HG02885 (cell line): ENCODE data around the gene PEAK1.

Source experiments
- ATAC-seq: cut with Tn5 transposase; IDR thresholded peaks from one replicate; pipeline ENCODE4 v1.9.1; 2021; ENCODE audit warnings: mild to moderate bottlenecking; ENCODE audit not compliant: unreplicated experiment, poor library complexity

Gene PEAK1

DNA sequence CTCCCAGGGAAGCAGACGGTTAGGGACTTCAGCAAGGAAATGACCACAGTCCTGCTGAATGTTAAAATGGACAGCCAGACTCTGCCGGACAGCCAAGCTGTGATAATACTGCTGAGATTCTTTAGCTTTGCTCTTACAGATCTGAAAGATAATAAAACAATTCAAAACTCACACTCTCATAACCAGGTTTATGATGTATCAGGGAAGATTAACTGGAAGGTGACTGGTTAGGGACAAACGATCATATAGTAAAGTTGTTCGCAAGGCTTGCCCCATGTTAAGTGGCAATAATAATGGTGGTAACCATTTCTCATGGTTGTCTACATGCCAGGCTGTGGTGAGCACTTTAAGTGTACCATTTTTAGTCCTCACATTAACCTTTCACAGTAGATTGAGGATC lies 304.7 kb downstream of the PEAK1 start:
- ATAC-seq: no peak

DNA sequence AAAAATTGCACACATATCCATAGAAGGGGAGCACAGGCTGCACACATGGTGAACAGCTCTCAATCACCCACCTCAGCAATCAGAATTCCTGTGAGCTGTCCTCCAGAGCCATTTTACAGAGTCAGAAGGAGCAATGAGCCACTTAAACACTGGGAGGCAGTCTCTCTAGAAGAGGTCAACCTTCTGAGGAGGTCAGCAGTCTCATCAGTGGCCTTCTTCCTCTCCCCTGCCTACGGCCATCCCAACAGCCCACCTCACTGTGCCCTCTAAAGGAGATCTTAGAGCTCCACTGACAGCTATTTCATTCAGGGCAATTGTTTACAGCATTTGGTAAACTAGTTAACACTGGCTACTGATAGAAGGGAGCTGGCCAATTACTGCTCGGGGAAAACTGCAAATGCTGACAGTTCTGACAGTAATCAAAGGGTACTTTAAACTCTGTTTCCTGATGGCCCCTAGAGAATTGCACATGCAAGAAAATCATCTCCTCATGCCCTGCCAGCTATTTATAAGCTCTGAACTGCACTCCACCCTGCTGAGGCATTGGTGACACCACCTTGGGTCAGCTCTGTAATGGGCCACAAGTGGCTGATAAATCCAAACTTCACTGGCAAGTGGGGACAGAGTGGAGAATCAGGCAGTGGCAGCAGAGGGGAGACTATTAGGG lies 306.9 kb downstream of the PEAK1 start:
- no peak for ATAC-seq

DNA sequence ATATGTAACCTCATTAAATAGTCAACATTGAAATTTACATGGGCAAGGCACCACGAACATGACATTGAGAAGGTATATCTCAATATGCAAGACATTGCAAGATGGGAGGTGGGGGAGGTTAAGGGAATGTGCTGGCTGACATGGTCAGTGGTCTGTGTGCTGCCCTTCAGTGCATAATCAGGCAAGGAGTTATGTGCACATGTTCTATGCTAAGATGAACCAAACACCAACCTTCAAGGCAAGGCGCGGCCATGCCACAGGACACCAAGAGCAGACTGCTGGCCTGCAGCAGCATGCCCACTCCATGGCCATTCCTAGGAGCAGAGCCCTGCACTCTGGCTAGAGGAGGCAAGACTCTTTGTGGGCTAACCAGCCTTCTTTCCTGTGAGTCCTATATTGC lies 308.1 kb downstream of the PEAK1 start:
- no peak for ATAC-seq

DNA sequence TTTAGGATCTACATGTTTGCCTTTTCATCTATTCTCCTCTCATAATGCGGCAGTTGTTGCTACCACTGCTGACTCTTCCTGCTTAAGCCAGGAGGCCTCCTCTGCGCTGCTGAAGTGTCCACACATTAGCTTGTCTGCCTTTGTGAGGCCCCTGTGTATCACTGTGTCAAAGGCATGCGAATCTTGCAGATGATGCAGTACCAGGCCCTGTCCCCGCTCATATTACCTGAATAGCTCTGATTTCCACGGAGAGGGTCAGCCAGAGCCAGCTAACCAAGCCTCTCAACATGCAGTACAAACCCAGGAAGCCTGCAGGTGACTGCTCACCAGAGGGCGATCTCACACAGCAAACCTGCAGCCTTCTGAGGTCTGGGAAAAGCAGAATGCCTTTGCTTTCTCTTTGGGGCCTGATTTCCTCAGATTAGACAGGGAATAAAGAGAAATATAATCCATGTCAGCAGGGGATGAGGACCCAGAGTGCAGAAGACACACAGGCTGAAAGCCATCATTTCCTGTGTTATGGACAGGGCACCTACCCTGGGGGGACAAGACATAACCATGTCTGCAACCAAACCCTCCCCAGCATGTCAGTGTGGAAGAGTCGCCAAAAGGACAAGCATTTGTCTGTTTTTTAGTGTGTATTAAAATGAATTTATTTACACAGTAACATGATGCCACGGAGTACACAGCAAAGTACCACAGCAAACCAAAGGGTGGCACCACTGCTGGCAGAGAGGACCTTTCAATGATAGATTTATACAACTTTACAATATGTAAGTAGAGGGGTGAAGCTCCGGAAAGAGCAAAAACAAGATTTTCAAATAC lies 312.2 kb downstream of the PEAK1 start:
- no peak for ATAC-seq

DNA sequence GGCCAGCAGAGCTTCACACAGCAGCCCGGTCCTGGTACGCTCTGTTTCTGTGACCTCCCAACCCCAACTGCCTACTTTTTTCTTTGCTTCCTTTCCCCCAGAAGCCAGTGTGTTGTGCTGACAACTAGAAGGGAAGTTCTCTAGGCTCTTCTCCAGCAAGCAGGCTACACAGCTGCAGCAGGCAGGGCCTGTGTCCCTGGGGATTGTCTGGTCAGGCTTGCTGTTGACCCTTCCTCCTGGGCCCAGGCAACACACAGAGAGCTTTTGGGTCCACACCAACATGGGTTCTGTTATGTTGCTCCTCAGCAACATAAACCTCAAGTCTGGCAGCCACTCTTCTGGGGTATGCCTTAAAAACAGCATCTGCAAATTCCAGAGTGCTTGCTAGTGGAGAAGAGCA lies 312.8 kb downstream of the PEAK1 start:
- no peak for ATAC-seq

DNA sequence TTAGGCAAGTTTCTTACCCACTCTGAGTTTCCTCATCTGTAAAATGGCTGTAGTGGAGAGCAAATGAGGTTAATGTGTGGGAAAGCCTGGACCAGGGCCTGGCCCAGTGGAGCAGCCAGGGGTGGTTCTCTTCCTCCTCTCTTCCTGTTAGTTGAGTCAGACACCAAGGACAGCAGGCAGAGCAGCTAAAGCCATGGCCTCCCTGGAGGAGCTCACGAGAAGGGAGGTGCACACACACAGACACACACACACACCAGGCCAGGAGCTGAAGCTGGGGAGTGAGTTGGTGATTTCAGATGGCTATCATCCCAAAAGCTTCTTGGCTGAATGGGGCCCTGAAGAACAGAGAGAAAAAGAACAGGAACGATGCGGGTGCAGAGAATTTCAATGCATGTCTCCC lies 315.7 kb downstream of the PEAK1 start:
- ATAC-seq: no peak

DNA sequence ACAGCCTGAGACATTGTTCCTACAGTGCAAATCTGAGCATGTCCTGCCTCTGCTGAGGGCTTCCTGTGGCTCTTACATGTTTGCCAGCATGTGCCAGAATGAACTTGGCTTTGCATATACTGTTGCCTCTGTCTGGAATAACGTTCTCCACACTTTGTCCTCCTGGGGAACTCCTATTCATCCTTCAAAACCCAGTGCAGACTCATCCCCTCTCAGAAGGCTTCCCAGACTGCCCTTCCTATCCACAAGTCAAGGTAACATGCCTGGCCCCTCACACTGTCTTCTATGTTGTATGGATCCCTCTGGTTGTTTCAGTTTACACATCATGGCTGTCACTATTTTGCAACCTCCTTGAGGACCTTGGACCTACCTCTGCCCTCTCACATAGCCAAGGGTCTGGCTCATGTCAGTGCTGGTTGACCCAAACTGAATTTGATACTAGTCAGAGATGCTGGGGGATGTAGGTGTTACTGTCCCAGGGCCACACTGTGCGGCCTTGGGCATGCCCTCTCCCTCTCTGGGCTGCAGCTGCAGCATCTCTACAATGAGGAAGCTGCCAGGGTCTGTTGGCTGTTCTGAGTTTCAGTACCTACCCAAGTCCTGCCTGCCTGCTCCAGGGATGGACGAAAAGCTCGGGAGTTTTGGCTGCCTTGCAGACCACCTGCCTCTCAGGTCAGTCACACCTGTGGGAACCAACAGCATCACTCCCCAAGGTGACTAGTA lies 320.0 kb downstream of the PEAK1 start:
- no peak for ATAC-seq

DNA sequence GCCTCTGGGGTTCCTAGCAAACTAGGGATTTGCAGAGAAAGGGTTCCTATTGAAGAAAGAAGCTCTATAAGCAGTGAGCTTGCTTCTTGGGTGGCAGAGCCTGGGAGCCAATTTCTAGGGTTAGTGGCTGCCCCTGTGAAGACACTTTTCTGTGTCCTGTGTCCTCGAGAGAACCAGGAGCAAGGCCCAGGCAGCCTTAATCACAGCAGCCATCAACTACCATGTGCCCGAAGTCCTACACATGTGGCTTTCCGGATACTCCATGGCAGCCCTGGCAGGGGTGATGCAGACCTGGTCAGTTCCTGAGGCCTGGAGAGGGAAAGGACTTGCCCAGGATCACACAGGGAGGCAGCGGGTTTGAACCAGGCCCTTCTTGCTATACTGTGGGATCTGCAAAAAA lies 321.3 kb downstream of the PEAK1 start:
- no peak for ATAC-seq

DNA sequence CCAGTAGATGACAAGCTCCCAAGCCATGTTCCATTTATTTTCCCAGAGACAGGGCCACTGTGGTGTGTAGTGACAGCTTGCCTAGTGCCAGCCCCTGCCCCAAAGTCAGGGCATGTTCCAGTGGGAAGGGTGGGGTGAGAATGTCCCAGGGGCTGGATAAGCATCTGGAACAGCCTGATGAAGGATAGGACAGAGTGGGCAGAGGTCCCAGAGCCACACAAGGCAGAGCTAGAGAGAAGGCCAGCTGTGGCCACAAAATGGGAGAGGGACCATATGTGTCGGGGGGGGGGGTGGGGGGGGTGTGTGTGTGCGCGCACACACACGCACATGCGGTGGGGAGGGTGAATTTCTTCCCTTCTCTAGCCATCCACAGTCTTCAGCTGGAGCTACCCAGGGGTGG lies 322.0 kb downstream of the PEAK1 start:
- ATAC-seq: no peak

DNA sequence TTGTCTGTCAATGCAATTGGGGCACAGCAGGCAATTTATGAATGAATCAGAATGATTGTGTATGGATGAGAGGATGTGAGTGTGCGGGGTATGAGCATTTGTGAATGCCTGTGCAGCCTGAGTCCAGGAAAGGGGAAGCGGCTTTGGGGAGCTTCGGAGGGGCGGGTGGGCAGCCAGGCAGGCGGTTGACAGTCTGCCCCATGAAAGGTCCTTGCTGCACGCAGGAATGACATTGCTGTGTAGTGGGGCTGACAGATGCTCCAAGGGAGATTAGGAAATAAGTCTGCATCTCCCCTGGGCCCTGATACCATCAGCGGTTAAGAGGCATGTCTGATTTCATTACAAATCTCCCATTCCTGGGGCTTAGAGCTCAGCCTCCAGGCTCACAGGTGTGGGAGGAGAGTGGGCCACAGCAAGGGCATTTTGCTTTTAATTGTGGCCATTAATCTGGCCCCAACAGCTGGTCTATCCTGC lies 322.6 kb downstream of the PEAK1 start:
- ATAC-seq: no peak

DNA sequence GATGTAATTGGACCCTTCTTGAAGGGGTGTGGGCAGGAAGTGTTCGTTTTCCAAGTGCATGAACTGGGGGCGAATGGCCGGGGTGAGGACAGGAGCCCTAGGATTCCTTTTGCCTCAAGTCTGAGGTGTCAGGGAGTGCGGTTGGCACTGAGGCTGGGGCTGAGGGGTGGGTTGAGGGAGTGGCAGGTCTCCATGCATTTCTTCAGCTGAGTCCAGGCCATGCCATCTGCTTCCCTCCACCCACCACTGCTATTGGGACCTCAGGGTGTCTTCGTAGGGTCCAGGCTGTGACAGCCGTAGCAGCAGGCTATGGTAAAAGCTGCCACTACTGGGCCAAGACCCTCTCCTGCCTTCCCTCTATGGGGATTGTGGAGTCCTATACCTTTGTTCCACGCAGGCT lies 323.4 kb downstream of the PEAK1 start:
- ATAC-seq: no peak

DNA sequence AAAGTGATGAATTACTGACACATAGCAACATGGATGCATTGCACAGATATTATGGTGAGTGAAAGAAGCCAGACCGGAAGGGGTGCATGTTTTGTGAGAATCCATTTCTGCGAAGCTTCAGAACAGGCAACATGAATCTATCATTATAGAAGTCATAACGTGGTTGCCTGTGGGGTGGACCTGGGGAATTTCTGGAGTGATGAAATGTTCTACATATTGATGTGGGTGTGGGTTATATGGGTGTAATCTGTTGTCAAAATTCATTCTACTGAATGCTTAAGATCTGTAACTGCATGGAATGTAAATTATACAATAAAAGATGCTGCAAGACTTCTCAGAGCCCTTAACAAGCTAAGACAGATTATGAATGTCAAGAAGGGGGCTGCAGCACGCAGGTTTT lies 323.8 kb downstream of the PEAK1 start:
- no peak for ATAC-seq

DNA sequence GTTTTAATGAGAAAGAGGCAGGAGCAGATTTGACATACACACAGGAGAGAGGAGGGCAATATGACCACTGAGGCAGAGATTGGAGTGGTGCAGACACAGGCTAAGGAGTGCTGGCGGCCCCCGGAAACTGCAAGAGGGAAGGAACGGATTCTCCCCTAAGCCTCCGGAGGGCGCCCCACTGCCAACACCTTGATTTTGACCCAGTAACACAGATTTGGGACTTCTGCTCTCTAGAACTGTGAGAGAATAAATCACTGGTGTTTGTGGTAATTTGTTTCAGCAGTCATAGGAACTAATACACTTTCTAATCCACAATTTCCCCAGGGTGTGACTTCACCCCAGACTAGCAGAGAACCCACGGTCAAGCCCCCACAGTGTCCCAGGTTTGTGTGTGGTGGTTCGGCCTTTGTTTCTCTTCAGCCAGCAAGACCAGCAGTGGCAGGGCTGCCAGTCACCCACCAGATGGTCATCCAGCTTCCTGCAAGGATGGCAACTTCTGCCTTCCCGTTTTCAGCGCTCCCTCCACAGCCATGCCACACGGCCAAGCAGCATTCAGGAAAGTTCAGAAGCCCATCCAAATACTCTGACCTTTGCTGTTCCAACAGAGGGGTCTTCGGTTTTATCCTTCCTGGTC lies 325.4 kb downstream of the PEAK1 start:
- no peak for ATAC-seq

DNA sequence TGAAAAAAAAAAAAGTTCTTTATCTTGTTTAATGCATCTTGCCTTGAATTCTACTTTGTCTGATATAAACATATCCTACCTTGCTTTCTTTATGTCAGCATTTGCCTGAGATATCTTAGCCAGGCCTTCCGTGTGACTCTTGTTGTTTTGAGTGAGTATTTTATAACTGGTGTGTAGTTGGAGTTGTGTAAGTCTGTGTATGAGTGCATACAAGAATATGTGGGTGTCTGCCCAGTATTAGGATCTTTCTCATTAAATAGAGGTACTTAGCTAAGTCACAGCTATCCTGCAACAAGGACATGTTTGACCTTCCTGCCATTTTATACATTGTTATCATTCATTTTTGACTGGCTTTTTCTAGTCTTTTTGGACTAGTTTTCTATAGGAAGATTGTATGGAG lies 326.5 kb downstream of the PEAK1 start:
- no peak for ATAC-seq

DNA sequence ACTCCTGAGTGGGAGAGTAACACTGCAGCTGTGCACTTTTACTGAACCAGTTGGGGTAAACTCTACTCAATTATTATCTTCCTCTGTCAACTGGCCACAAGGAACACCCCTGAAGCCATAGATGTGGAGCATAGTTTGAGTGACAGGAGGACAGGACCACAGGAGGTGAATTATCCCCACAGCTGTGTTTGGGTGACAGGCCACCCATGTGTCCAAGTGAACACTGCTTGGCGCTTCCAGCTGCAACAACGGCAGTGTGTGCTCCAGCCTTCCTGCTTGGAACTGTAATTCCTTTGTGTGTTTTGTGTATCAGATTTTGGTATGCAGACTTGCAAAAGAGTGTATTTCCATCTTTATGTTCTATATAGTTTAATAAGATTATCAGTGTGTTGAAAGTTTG lies 328.8 kb downstream of the PEAK1 start:
- no peak for ATAC-seq

DNA sequence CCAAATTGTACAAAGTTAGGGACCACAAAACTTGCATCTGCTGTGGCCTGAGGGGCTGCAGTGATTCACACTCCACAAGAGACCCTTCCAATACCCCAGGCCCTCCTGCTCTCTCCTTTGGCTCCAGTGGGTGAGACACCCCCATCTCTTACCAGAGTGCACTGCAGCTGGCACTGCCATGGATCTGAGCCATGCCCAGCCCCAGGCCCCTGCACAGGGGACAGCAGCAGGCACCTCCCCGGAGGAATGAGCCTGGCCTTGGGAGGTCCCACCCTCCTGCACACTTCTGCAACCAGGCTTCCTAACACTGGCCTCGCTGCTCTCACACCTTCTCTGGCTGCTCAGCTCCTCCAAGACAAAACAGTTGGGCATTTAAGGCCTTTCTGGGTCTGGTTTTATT lies 332.7 kb downstream of the PEAK1 start:
- no peak for ATAC-seq

DNA sequence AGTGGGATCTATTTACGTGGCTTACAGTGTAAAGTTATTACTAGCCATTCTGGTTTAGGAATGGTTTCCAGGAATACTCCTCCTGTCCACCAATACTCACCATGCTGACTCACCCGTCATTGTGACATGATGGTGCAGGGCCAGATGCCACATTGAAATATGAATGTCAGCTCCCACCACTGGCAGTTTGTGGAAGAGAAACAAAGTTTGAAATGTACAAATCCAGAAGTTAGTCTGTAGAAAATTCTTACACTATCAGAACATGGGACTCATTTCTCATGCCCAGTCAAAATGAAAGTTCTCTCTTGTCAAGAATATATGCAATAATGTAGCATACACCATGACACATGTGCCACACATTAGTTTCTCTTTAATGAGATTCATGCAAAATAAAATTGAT lies 334.6 kb downstream of the PEAK1 start:
- no peak for ATAC-seq

DNA sequence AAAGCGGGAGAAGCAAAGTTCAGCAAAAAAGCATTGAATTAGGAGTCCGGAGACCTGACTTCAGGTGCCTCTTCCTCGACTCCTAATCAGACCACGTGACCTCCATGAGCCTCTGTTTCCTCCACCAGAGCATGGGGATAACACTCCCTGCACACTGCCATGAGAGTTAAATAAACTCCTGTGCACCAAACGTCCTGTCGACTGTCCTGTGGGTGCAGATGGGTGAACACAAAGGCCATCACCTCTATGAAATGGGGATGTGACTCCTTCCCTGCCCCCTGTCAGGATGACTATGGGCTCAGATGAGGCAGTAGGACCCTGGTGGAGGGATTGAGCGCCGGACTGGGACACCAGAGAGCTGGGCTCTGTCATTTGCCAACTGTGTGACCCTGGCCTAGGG lies 335.5 kb downstream of the PEAK1 start:
- ATAC-seq: no peak

DNA sequence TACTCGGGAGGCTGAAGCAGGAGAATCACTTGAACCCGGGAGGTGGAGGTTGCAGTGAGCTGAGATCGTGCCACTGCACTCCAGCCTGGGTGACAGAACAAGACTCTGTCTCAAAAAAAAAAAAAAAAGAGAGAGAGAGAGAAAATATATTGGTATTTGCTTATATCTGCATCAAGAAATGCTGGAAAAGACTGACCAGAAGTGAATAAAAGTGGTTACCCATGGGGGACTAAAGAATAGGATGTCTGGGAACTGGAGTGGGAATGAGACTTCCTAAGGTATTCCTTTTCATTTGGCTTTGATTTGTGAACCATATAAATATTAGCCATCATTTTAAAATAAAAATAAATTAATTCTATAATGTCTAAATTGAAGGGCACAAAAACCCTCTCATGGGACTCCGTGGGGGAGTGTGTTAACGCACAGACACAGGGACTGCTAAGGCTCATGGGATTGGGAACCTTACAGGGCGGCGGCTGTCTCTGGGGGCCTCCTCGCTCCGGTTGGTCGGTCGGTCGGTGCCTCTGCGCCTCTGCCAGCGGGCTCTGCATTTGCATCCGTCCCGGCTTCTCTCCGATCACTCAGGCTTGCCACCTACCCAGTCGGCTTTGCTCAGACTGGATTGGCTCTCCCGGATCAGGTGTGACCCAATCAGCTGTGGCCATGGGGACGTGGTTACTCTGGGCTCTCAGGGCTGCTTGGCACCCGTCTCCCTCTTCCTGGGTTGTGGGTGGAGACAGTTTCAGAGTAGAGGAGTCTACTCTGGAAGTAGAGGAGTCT lies 336.3 kb downstream of the PEAK1 start:
- peak; percentile 80 for ATAC-seq

DNA sequence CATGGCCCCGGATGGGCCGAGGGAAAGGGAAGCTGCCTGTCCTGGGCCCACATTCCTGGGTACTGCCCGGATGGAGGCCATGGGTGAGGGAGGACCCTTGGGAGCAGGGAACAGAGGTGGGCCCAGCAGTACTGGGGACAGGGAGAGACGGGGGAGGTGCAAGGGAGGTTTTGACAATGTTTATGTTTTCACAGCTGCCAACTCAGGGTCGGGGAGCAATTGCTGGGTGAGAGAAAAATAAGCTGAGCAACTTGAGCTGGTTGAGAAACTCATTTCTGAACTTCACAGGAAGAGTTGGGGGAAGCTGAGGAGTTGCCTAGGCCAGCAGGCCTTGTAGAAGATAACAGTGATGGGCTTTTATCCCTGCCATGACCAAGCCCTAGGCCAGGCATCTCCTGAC lies 337.9 kb downstream of the PEAK1 start:
- ATAC-seq: no peak
